GM18909 (cell line): ENCODE measurements around the gene DLG1.
"Not testable (repeated sequence)": the region's sequence is repeated elsewhere in the genome, so short reads cannot be mapped to it uniquely, and the experiment has no call there.

Source experiments
- ATAC-seq: cut with Tn5 transposase; IDR thresholded peaks from one replicate; pipeline ENCODE4 v1.9.1; 2021; ENCODE audit warnings: mild to moderate bottlenecking; ENCODE audit not compliant: unreplicated experiment, poor library complexity

Gene DLG1

DNA sequence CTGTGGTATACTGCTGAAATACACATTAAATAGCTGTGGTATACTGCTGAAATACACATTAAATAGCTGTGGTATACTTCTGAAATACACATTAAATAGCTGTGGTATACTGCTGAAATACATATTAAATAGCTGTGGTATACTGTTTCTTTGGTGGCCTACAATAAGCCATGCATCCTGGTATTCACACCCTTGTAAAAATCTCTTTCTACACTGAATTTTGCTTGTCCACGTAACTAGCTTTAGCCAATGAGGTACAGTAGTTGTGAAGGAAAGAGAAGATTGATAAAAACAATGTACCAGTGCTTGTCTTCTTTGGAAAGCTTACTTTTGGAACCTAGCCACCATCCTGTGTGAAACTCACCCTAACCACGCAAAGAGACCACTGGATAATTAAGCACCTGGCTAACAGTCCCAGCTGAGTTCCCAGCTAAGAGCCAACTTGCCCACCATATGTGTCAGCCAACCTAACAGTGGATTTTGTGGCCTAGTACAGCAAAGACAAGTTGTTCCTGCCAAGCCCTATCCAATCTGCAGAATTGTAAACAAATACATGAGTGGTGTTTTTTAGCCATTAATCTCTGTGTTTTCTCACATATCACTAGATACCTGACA, 165.4 kb downstream of the DLG1 start:
- ATAC-seq, result no peak

DNA sequence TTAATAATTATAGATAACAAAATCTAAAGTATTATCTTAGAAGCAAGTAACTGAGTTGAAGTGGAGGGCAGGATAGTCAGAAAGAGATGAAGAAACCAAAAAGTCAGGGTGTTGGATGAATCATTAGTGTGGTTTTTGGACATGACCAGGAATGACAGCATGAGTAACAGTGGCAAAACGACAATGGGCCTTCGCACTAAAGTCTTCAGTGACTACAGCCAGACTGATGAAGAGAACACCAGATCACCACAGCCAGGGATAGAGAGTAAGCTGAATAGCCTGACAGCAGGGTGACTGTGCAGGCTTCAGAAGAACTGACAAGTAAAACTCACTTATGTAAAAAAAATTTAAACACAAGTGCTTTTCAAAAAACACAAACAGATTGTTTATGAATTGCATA, 172.8 kb downstream of the DLG1 start:
- ATAC-seq, result no peak

DNA sequence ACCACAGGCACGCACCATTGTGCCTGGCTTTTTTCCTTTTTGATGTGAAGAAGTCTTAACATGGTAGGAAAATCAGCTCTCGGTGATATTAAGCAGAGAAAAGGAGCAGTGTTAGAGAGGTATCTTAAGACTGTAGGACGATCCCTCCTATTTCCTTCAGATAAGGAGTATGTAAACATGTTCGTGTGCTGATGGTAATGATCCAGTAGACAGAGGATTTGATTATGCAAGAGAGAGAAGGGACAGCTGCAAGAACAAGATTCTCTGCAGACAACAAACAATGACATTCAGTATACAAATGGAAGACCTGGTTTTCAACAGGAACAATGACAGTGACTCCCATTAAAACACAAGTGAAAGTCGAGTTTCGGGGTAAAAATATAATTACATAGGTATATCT, 173.7 kb downstream of the DLG1 start:
- ATAC-seq, result no peak

DNA sequence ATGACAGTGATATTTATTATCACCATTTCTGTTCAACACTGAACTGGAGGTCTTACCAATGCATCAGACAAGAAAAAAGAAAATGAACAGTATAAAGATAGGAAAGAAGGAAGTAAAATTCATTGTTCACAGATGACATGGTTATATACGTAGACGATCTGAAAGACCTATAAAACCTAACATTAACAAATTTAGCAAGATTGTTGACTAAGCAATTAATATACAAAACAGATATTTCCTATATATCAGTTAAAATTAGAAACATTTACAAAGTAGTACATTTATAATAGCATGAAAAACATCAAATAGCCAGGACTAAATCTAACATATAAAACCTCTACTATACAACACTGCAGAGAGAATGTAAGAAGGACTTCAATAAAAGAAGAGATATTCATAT, 176.0 kb downstream of the DLG1 start:
- ATAC-seq, result no peak

DNA sequence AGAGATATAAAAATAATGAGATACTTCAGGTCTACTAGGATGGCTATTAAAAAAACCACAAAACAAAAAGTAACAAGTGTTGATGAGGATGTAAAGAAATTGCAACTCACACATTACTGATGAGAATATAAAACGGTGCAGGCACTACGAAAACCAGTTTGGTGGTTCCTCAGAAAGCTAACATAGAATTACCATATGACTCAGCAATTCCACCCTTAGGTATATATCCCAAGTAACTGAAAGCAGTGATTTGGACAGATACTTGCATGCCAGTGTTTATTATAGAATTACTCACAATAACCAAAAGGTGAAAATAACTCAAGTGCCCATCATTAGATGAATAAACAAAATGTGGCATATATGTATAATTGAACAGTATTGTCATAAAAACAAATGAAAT, 181.3 kb downstream of the DLG1 start:
- ATAC-seq, result no peak

DNA sequence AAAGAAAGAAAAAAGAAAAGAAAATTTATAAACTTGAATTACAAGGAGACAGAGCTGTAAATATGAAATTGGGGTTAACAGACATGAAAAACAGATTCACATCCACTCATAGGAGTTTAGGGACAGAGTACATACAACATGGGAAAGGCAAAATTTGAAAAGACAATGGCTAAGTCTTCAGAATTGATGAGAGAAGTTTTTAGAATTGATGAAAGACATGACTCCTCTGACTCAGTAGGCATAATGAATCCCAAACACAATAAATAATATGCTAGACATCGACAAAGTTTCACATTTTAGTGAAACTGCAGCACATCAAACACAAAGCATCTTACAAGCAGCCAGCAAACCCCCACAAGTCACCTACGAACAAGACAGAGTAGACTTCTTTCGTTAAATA, 184.4 kb downstream of the DLG1 start:
- ATAC-seq, result no peak

DNA sequence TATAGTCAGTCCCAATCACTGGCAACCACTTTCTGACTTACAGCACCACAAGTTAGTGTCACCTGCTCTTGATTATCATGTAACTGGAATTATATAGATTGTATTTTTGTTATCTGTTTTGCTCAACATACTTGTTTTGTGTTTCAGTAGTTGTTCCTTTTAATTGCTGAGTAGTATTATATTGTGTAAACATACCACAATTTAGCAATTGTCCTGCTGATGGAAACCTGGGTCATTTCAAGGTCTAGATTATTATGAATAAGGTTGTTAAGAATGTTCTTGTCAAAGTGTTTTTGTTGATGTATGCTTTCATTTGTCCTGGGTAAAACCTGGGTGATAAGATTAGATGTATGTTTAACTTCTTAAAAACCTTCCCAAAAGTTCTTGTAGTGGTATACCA, 186.7 kb downstream of the DLG1 start:
- ATAC-seq, result no peak

DNA sequence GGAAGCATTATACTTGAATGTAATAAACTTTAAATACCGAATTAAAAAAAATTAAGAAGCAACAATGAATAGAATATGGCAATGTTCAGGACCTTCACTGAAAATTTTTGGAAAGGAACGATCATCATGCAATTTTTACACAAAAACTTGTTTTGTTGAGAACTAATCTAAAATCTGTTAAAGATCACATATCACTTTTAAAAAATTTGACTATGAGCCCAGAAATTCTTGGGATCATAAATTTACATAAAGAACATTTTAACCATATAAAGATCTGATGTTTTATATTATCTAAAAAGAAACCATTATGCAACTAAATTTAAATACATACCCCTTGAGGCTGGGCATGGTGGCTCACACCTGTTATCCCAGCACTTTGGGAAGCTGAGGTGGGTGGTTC, 192.6 kb downstream of the DLG1 start:
- ATAC-seq, result no peak

DNA sequence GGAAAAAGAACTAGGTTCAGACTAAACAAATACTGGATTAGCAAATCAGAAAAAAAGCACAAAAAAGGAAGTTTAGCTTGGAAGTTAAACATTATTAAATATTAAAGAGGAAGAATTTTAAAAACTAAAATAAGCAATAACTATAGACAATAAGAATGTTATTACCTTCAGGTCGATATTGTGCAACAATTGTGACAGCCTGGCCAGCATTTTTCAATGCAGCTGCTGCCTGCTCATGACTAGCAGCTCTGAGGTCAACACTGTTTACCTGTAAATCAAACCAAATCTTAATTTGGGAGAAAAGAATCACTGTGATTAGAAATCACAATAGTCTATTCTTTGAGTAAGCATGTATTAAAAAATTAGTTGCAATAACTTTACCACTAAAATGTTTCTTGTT, 193.7 kb downstream of the DLG1 start:
- no peak for ATAC-seq

DNA sequence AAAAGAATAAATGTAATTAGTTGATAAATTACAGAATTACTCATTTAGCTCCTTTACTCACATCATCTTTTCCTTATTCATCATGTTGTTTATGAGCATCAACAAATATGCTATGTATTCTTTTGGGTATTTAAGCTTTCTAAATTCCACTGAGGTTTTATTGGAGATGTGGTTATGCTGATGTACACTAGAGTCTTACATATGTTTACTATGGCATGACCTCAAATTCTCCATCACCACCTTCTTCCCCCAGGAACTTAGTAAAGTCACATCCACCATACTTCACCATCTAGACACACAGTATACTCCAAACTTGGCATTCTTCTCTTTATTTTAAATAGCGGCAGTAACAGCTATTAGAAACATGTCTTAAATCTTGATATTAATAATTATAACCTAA, 194.6 kb downstream of the DLG1 start:
- ATAC-seq, result no peak

DNA sequence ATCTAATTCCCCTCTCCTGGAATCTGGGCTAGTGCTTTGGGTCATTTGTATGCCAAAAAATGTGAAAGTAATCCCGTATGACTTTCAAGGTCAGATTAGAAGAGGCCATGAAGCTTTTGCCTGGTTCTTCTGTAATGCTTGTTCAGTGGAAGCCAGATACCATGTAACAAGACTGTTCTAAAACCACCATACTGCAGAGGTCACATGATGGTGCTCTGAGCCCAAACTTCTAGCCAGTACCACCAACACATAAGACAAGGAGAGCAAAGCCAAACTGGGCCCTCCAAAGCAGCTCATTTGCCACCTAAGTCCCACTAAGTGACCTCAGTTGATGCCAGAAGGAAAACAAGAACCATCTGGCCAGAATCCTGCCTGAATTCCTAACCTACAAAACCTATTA, 204.5 kb downstream of the DLG1 start:
- ATAC-seq, result no peak

DNA sequence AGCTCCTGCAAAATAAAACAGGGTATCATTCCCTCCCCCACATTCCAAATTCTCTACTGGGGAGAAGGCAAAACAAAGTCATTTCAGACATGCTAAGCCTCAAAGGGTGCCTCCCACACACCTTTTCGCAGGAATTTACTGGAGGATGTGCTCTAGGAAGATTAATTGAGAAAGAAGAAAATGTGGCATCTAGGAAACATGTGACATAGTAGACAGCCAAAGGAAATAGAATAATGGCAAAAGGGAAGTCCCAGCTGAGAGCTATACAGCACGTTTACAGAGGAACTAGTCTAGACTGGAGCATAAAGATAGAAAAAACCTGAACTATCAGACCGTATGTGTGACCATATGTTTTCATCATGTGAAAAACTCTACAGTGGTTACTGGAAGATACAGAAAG, 210.0 kb downstream of the DLG1 start:
- ATAC-seq, result no peak

DNA sequence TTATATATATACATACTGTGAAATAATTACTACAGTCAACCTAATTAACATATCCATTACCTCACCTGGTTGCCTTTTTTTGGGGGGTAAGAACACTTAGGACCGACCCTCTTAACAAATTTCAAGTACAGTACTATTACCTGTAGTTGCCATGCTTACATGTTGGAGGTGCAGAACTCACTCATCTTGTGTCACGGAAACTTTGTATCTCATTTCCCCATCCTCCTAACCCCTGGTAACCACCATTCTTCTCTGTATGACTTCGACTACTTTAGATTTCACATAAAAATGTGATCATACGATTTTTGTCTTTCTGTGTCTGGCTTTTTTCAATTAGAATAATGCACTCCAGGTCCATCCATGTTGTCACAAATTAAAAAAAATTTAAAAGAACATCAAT, 213.3 kb downstream of the DLG1 start:
- ATAC-seq, result no peak

DNA sequence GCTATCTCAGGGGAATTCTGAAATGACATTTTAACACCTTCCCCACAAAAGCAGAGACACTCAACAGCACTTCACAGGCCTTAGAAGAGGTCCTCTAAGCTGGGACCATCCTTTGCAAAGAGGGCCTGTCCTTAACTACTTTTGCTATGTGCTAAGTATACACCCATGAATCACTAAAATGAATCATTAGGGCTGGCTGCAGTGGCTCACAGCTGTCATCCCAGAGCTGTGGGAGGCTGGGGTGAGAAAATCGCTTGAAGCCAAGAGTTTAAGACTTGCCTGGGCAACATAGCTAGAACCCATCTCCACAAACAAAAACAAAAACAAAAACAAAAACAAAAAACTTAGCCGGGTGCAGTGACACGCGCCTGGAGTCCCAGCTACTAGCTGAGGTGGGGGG, 214.9 kb downstream of the DLG1 start:
- no peak for ATAC-seq

DNA sequence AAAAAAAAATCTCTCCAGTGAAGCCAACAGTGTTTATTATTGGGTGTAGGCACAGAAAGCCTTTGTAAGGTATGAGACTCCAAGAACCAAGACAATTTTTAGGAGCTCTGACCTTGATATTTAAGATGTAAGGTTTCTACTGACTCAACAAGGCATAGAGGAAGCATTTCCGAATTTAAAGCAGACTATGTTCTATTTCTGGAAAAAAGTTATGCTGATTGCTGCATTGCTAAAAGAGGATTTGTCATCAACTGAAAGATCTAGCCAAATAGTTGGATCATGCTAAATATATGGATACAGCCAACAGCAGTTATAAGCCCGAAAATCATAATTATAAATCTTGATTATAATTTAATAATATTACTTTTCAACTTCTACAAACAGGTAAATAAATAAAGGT, 215.5 kb downstream of the DLG1 start:
- ATAC-seq, result no peak

DNA sequence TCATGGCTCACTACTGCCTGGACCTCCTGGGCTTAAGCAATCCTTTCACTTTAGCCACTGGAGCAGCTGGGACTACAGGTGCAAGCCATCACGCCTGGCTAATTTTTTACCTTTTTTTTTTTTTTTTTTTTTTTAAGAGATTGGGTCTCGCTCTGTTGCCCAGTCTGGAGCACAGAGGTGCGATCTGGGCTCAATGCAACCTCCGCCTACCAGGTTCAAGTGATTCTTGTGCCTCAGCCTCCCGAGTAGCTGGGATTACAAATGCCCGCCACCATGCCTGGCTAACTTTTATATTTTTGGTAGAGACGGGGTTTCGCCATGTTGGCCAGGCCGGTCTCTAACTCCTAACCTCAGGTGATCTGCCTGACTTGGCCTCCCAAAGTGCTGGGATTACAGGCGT, 218.1 kb downstream of the DLG1 start:
- no peak for ATAC-seq

DNA sequence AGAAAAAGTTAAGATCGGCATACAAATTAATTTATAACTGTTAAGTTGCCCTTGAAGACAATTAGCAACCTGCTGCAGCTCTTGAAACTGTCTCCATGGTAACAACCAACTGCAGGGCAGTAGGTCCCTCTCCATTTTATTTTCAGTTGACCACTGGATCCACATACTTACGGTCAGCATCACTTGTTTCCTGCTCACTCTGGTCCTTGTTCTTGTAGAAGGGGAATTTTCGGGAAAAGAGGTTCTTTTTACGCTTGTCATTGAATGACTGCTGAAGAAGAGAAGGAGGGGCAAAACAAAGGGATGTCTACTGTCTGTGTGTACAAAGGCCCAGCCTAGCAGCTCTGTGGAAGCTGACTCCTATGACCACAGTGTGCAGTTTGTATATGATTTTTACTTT, 222.0 kb downstream of the DLG1 start:
- ATAC-seq, result no peak

DNA sequence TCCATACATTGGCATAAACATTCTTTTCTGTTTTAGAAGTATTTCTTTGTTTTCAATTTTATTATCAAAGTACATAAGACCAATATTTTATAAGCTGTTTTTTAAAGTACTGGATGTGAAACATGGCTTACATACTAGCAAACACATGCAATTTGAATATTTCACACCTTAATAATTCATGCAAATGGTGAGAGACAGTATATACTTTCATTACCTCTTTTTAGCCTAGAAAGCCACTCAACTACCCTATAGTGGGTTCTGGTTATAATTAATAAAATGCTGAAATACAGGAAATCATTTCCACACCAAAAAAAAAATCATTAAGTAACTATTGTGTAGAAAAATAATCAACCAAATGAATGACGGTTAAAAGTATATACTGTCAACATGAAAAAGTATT, 230.3 kb downstream of the DLG1 start:
- ATAC-seq, result peak; percentile 51

DNA sequence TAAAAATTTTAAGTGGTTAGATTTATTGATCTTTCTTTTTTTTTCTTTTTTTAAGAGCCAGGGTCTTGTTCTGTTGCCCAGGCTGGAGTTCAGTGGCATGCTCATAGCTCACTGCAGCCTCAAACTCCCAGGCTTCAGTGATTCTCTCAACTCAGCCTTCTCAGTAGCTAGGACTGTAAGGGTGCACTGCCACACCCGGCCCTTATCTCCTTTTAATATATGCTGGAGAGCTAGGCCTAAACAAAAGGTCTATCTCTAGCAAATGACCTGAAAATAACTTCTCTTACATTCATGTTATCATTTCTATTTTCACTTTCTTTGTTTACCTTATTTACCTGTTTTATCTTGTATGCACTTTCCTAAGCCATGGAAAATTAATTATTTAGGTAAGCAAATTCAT, 233.6 kb downstream of the DLG1 start:
- ATAC-seq, result no peak

DNA sequence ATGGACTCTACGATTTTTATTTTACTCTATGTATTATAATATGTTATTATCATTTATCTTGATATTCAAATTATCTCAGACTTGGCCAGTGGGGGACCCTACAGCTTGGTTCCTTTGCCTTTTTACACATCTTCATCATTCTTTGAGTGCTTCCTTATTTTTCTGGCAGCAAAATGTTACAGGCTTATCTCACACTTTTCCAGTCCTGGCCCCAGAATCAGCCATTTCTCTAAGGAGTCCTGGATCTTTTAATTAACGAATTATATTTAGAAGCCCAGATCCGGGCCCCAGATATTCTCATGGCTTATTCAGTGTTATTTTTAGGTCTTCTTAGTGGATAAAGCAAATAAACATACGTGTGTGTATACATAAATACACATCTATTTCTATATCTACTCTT, 236.0 kb downstream of the DLG1 start:
- no peak for ATAC-seq

DNA sequence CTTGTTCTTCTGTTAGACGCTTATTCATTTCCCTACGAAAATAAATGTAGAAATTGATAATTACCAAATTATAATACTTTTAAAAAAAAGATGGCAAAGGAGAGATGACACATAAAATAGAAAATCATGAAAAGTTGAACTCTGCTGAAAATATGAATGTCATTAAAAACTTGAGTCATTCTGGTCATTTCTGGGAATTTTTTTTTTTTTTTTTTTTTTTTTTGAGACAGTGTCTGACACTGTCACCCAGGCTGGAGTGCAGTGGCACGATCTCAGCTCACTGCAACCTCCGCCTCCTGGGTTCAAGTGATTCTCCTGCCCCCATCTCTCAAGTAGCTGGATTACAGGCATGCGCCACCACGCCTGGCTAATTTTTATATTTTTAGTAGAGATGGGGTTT, 246.8 kb downstream of the DLG1 start:
- not testable (repeated sequence) for ATAC-seq

DNA sequence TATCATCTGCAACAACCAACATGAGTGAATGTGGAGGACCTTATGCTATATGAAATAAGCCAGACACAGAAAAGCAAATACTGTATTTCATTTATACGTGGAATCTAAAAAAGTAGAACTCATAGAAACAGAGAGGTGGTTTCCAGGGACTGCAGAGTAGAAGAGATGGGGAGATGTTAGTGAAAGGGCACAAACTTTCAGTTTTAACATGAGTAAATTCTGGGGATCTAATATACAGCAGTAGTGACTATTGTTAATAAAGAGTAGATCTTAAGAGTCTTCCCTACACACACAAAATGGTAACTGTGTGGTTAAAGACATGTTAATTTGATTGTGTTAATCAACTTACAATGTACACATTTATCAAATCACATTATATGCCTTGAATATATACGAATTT, 247.9 kb downstream of the DLG1 start:
- ATAC-seq, result peak; percentile 51

DNA sequence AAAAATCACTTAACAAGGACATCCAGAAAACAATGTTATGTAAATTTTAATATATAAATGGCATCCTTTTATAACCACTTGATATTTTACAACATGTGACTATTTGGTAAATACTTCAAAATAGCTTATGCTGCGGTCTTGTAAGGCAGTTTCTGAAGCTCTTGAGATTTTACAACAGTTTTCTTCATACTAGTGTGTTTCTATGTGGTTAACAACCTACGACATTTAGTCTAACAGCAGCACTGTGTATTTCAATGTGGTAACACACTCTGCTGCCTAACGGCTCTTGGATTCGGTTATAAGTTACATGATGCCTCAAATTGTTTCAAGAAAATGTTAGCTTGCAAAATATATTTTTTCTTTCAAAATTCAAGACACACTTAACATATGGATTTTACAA, 255.9 kb downstream of the DLG1 start:
- ATAC-seq, result no peak
